HL-60 (cell line): ENCODE measurements around the gene KLK7.

Experiments used
- DNase-seq, 2 experiments: peaks; one replicate each; pipeline ENCODE4 v3.0.0-alpha.2; 2010 to 2020; ENCODE audit warnings: low read depth in 1 of 2, low spot score in 1 of 2
- H3K27ac ChIP-seq: fragments of 250-450 bp; sonication (Bioruptor Pico); replicated peaks from 2 replicates; pipeline ENCODE4 v1.5.1; 2020; ENCODE audit warnings: mild to moderate bottlenecking, moderate library complexity
- H3K27me3 ChIP-seq: fragments of 250-450 bp; sonication (Bioruptor Pico); 2 replicates; pipeline ENCODE4 v1.5.1; 2021; ENCODE audit warnings: mild to moderate bottlenecking, moderate library complexity; ENCODE audit not compliant: insufficient read depth, poor library complexity, severe bottlenecking
- H3K4me3 ChIP-seq: replicated peaks from 2 replicates; pipeline ENCODE4 v1.5.1; 2011; ENCODE audit warnings: mild to moderate bottlenecking, control low read depth, low read length; ENCODE audit not compliant: insufficient read depth
- GABPA ChIP-seq: IDR thresholded peaks from 2 replicates; pipeline ENCODE4 v1.6.1; 2012; ENCODE audit warnings: low read depth
- POLR2AphosphoS5 ChIP-seq: IDR thresholded peaks from 2 replicates; pipeline ENCODE4 v1.6.1; 2012; ENCODE audit warnings: low read depth
- REST ChIP-seq: IDR thresholded peaks from 2 replicates; pipeline ENCODE4 v1.6.1; 2012; ENCODE audit warnings: low read depth; ENCODE audit not compliant: insufficient replicate concordance
- SPI1 ChIP-seq: IDR thresholded peaks from 2 replicates; pipeline ENCODE4 v1.6.1; 2012; ENCODE audit warnings: low read depth, mild to moderate bottlenecking, borderline replicate concordance
- TF ChIP-seq, protein P1 (sequence below): IDR thresholded peaks from one replicate; pipeline ENCODE4 v1.5.1; 2011; ENCODE audit warnings: low read length, control low read depth, inconsistent platforms; ENCODE audit not compliant: insufficient read depth

Gene KLK7

GRCh38 chr19:50944795-50945194 is 38.9 kb downstream of the KLK7 start:
- Histone ChIP-seq H3K27me3 (no peaks in the 10 kb centered on the region), H3K27ac (no peak overlapping the region), H3K4me3 (no peak overlapping the region)
- TF ChIP-seq SPI1: no peak
- TF ChIP-seq GABPA: no peak
- TF ChIP-seq POLR2AphosphoS5: no peak
- TF ChIP-seq, protein P1, sequence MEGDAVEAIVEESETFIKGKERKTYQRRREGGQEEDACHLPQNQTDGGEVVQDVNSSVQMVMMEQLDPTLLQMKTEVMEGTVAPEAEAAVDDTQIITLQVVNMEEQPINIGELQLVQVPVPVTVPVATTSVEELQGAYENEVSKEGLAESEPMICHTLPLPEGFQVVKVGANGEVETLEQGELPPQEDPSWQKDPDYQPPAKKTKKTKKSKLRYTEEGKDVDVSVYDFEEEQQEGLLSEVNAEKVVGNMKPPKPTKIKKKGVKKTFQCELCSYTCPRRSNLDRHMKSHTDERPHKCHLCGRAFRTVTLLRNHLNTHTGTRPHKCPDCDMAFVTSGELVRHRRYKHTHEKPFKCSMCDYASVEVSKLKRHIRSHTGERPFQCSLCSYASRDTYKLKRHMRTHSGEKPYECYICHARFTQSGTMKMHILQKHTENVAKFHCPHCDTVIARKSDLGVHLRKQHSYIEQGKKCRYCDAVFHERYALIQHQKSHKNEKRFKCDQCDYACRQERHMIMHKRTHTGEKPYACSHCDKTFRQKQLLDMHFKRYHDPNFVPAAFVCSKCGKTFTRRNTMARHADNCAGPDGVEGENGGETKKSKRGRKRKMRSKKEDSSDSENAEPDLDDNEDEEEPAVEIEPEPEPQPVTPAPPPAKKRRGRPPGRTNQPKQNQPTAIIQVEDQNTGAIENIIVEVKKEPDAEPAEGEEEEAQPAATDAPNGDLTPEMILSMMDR: no peak
- TF ChIP-seq REST: no peak
- DNase-seq: no peak

GRCh38 chr19:50943074-50943828 is 40.5 kb downstream of the KLK7 start:
- no peak for DNase-seq
- Histone ChIP-seq H3K27ac (no peak overlapping the region), H3K4me3 (no peak overlapping the region), H3K27me3 (no peaks in the 10 kb centered on the region)
- TF ChIP-seq, protein P1: no peak
- TF ChIP-seq REST: no peak

- H3K27ac ChIP-seq: no peak overlapping the region
- no peak for DNase-seq
- no peaks in the 10 kb centered on the region for H3K27me3 ChIP-seq
These were observed 44.1 kb downstream of the KLK7 start for GRCh38 chr19:50939596-50939995.

More at GRCh38 chr19:50939596-50939995, 44.1 kb downstream of the KLK7 start:
- TF ChIP-seq, protein P1: no peak
- TF ChIP-seq POLR2AphosphoS5: no peak
- TF ChIP-seq REST: no peak
- no peak for TF ChIP-seq GABPA
- no peak for TF ChIP-seq SPI1
- H3K4me3 ChIP-seq: no peak overlapping the region
